DMS 273 (cell line): ENCODE results near the gene SMOC2.

ENCODE experiments used
- DNase-seq: peaks from one replicate; lab custom pipeline; 2025; ENCODE audit not compliant: unreplicated experiment; lab: John Stamatoyannopoulos, UW

The SMOC2 gene

GRCh38 chr6:168442646-168443045 is 1.7 kb downstream of the SMOC2 start:
- DNase-seq: no peak

GRCh38 chr6:168447282-168447681 is 6.3 kb downstream of the SMOC2 start:
- no peak for DNase-seq

GRCh38 chr6:168447700-168448099 is 6.7 kb downstream of the SMOC2 start:
- DNase-seq: no peak

- no peak for DNase-seq
Measured at GRCh38 chr6:168448243-168448855, 7.4 kb downstream of the SMOC2 start.

- no peak for DNase-seq
Measured at GRCh38 chr6:168450917-168451316, 9.9 kb downstream of the SMOC2 start.

GRCh38 chr6:168451805-168452517 is 11.0 kb downstream of the SMOC2 start:
- peak; percentile 5 for DNase-seq

- DNase-seq: no peak
Measured at GRCh38 chr6:168452685-168453377, 11.8 kb downstream of the SMOC2 start.

GRCh38 chr6:168455847-168456530 is 15.0 kb downstream of the SMOC2 start:
- DNase-seq: no peak

GRCh38 chr6:168456907-168457652 is 16.1 kb downstream of the SMOC2 start:
- DNase-seq: no peak

GRCh38 chr6:168457653-168457934 is 16.6 kb downstream of the SMOC2 start:
- DNase-seq: no peak

GRCh38 chr6:168458101-168458500 is 17.1 kb downstream of the SMOC2 start:
- DNase-seq: no peak

- DNase-seq: no peak
Measured at GRCh38 chr6:168459572-168459971, 18.6 kb downstream of the SMOC2 start.

GRCh38 chr6:168462289-168462853 is 21.4 kb downstream of the SMOC2 start:
- DNase-seq: no peak

GRCh38 chr6:168464546-168464945 is 23.6 kb downstream of the SMOC2 start:
- DNase-seq: no peak

GRCh38 chr6:168468045-168468444 is 27.1 kb downstream of the SMOC2 start:
- DNase-seq: no peak

- DNase-seq: no peak
Measured at GRCh38 chr6:168469521-168469920, 28.5 kb downstream of the SMOC2 start.

GRCh38 chr6:168469926-168470325 is 28.9 kb downstream of the SMOC2 start:
- no peak for DNase-seq

- DNase-seq: no peak
Measured at GRCh38 chr6:168472363-168472762, 31.4 kb downstream of the SMOC2 start.

- no peak for DNase-seq
Measured at GRCh38 chr6:168473197-168473596, 32.2 kb downstream of the SMOC2 start.

- DNase-seq: no peak
Measured at GRCh38 chr6:168475188-168476013, 34.4 kb downstream of the SMOC2 start.
